ENCODE measurements around the gene XPNPEP3. TPM values are rescaled to one million over a fixed set of nuclear protein-coding genes. Genes with fewer than 3 reads are reported as not detected.

XPNPEP3 gene
- total and polyA plus RNA-seq, 2 donors (not counting 3 experiments of a cell fraction or from before 2014, with no cell fraction given): 12.3 to 21.2 TPM

DNA sequence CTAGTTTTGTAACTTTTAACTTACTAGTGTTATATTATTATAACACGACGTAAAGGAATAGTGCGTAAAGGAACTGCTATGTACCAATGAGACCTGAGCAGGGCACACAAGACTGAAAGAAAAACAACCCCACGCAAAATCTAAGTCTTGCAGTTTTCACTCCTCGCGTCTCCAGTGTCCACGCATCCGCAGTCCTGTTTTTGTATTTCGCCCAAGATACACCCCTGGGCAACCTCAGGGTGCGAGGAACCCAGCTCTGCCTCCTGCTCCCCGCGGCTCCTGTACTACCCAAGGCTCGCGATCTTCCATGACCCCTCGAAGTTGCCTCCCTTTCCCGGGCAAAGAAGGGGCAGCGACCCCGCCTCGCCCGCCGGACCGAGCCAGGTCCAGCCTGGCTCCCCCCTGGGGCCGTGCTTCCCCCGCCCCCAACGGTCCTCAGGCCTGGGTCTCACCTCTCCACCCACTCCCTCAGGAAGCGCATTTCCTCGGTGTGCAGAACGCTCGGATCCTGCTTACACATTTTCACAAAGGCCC, 902 bp upstream of the XPNPEP3 start:
- peak overlapping the region; percentile 76 to 99 (median 94) for H3K4me3 ChIP-seq (replicated peaks in 1 of 3; ENCODE audit: insufficient read depth in 1 of 3, low read depth in 1 of 3, low read length in 3 of 3)
- no peak for FAIRE-seq
- no peaks in the 10 kb centered on the region for H3K27me3 ChIP-seq (ENCODE audit: control insufficient read depth in 2 of 2, insufficient read depth in 2 of 2, low read length in 2 of 2)
- H3K9me3 ChIP-seq (replicated peaks; ENCODE audit: control insufficient read depth, insufficient read depth, low read length): no peaks in the 10 kb centered on the region
- TF ChIP-seq MYC (IDR thresholded peaks at IDR 0.05; ENCODE audit: low read depth, low read length) (no peak), POLR2AphosphoS5 (IDR thresholded peaks at IDR 0.05; ENCODE audit: insufficient read depth, low read depth, low read length) (no peak), JUN (IDR thresholded peaks at IDR 0.05; ENCODE audit: borderline replicate concordance, insufficient read depth, insufficient read length, low read depth) (no peak), FOS (IDR thresholded peaks at IDR 0.05; ENCODE audit: borderline replicate concordance, insufficient read depth, low read length) (no peak), EZH2 (IDR thresholded peaks at IDR 0.05; ENCODE audit: borderline replicate concordance, low read depth, low read length, severe bottlenecking) (no peak), POLR2A (IDR thresholded peaks at IDR 0.05; ENCODE audit: low read depth, low read length) (no peak), GATA2 (IDR thresholded peaks at IDR 0.05; ENCODE audit: insufficient read depth, insufficient read length, low read depth, low read length) (no peak)
- TF ChIP-seq, protein P1, sequence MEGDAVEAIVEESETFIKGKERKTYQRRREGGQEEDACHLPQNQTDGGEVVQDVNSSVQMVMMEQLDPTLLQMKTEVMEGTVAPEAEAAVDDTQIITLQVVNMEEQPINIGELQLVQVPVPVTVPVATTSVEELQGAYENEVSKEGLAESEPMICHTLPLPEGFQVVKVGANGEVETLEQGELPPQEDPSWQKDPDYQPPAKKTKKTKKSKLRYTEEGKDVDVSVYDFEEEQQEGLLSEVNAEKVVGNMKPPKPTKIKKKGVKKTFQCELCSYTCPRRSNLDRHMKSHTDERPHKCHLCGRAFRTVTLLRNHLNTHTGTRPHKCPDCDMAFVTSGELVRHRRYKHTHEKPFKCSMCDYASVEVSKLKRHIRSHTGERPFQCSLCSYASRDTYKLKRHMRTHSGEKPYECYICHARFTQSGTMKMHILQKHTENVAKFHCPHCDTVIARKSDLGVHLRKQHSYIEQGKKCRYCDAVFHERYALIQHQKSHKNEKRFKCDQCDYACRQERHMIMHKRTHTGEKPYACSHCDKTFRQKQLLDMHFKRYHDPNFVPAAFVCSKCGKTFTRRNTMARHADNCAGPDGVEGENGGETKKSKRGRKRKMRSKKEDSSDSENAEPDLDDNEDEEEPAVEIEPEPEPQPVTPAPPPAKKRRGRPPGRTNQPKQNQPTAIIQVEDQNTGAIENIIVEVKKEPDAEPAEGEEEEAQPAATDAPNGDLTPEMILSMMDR (IDR thresholded peaks at IDR 0.05; ENCODE audit: extremely low read depth in 1 of 2, insufficient read depth in 1 of 2, low read depth in 1 of 2, low read length in 2 of 2): no peak
- H4K20me1 ChIP-seq (replicated peaks; ENCODE audit: control insufficient read depth, extremely low read depth, insufficient read depth, low read length): peaks cover 6% of the 10 kb centered on the region
- no peaks in the 10 kb centered on the region for H3K36me3 ChIP-seq (ENCODE audit: control insufficient read depth in 2 of 2, extremely low read depth in 1 of 2, insufficient read depth in 2 of 2, low read length in 2 of 2)
- peaks cover 74% of the 10 kb centered on the region for H3K79me2 ChIP-seq (ENCODE audit: control insufficient read depth, insufficient read depth, low read length)
- H2AFZ ChIP-seq (ENCODE audit: low read depth, low read length): peak overlapping the region; percentile 60
- intact Hi-C loops (cut with micrococcal nuclease) (loop anchor here (1.0 to 2.0 kb wide), 3 partner anchors 37 to 95 kb away; partner anchors contain the start of genes RBX1 and SLC25A17), dilution Hi-C loops (cut with MboI; ENCODE audit: extremely low pct_ligation_motif_present, low sequenced_read_pairs) (no loop called here)
- no TSS peak for BruUV-seq (replicated peaks)
- peak overlapping the region; percentile 97 for H3K4me2 ChIP-seq (ENCODE audit: insufficient read depth, low read length)
- H3K9me1 ChIP-seq (replicated peaks; ENCODE audit: control insufficient read depth, extremely low read depth, insufficient read depth, low read length): no peaks in the 10 kb centered on the region
- peak overlapping the region; percentile 86 for H3K9ac ChIP-seq (replicated peaks; ENCODE audit: extremely low read depth, insufficient read depth, low read length)
- POLR2A ChIA-PET: interaction anchor here (0.8 kb wide), 1 partner anchor 66 kb away, joined by 11 read pairs; no protein-coding TSS in a partner anchor
- DNase-seq (ENCODE audit: low read depth, low spot score): peak; percentile 70
- CTCF ChIA-PET: interaction anchor here (0.6 to 1.5 kb wide), 2 partner anchors 43 to 296 kb away, joined by 3 to 7 read pairs; no protein-coding TSS in a partner anchor
- peak overlapping the region; percentile 93 for H3K27ac ChIP-seq (ENCODE audit: insufficient read depth, low read depth, low read length)
- peaks cover 27% of the 10 kb centered on the region for H3K4me1 ChIP-seq (ENCODE audit: control insufficient read depth, extremely low read depth, insufficient read depth, low read length)
